ENCODE data around the gene ADGRD1.
"Not testable (repeated sequence)": the region's sequence is repeated elsewhere in the genome, so short reads cannot be mapped to it uniquely, and the experiment has no call there.

The ADGRD1 gene

DNA sequence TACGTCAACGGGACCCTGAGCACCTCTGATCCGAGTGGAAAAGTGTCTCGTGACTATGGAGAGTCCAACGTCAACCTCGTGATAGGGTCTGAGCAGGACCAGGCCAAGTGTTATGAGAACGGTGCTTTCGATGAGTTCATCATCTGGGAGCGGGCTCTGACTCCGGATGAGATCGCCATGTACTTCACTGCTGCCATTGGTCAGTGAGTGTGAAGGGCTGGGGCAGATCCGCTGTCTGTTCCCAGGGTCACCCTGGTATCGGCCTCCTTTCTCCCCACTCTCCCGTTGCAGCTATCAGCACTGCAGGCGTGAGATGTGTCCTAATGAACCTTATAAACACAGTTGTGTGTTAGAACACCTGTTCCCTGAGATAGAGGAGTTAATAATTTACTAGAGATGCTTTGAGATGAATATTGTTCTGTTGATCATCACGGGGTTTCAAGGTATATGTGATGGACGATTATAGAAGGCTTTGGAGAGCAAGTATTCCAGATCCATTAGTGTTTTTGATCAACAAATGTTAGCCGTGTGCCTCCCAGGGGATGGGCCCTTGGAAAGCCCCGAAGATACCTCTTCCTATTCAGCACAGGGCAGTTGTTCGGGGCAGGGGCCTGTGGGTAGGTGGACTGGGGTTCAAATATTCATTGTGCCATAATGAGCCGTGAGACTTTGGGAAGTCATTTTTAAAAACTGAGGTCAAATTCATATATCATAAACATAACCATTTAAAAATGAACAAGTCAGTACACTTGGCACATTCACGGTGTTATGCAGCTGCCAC is 33.6 kb downstream of the ADGRD1 start:
- no peak for DNase-seq (ENCODE audit: low spot score)

DNA sequence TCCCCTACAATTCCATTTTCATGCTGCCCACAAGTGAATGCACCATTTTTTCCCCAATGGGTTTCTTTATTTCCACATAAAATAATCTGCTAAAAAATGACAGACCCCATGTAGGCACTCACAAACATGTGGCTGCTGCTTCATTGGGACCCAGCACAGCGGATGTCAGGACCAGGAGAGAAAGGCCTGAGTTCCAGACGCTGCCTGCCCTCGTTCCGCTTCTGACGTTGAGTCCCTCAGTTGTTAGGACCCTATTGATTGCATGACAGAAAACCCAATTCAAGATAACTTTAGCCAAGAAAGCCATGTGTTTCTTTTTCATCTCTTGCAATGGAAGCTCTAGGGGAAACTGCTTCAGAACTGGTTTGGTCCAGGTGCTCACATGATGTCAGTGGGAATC is 34.6 kb downstream of the ADGRD1 start:
- no peak for DNase-seq (ENCODE audit: low spot score)

DNA sequence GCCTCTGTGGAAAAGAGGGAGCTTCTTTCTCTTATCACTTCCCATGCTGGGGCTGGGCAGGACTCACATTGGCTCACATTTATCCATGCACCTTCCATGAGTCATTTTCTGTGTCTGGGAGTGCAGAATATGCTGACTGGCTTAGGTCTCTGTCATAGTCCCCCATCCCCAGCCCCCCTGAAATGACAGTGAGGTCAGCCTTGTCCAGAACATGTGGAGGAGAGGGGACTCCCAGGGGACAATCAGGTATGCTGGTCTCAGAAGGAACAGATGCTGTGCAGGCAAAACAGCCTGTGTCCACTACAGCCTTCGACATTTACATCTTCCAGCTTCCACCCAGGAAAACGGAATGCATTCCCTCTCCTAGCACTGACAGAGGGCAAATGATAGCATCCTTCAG is 35.0 kb downstream of the ADGRD1 start:
- no peak for DNase-seq (ENCODE audit: low spot score)

DNA sequence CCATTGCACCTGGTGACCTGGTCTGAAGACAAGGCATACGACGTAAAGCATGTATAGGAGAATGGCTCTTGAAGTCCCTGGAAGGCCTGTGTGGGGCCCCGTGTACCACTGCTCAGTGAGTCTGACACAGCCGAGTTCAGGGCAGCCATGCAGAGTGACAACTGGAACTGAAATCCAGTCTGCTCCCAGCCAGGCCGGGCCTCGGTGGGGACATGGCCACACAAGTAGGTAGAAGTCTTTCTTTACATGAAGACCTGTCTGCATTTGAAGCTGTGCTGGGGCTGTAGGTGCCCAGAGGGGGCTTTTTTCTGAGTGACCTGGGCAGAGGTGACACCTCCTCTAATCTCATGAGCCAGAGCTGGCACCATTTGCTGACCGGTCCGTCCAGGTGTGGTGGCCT is 35.7 kb downstream of the ADGRD1 start:
- no peak for DNase-seq (ENCODE audit: low spot score)

DNA sequence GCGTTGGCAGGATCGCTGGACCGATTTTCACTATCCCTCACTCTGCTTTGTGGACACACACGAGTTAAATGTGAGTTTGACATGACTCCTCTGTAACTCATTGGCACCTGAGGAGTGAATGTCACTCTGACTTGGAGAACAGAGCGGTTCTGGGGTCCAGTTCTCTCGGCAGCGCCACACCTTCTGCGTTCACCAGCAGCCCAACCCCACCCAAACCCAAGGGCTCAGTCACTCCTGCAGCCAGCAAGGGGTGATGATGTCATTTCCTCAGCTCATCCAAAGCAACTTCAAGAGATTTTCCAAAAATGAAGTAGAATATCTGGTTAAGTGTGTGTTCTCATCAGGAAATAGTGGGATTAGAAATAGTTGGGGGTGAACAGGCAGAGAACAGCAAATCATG is 36.3 kb downstream of the ADGRD1 start:
- no peak for DNase-seq (ENCODE audit: low spot score)

DNA sequence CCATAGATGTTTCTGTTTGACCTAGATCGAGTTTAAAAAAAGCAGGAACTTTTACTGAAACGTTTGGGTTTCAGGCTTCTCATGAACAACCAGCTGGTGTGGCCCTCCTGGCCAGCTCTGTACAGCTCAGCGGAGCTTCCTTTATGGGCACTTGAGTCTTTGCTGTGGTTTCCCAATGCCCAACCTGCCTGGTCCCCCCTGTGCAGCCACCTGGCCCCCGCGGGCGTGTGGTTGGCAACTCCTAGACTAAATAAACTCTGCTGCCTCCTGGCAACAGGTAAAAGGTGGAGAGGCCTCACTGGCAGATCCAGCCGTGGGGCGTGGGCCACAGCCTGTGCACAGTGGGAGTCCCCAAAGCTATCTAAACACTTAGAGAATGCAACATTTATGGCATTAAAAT is 38.7 kb downstream of the ADGRD1 start:
- no peak for DNase-seq (ENCODE audit: low spot score)

DNA sequence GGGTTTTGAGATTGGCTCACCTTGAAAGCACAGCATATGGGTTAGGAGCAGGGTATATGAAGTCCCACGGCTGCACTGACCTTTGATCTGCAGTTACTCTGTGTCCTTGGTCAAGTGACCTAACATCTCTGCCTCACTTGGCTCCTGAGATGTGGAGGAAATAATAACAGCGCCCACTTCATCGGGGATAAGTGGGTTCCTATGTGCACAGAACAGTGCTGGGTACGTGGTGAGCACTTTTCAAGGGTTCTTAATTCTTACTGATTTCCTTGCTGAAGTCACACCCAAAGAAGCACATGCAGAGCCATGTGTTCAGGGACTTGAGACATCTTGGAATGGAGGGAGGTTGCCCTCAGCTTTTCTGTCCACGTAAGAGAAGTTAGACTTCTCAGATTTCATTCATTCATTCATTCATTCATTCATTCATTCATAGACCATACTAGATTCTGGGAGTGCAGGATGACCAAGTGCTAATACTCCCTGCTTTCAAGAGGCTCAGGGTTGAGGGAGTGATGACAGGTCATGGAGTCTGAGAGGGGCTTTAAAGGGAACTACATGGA is 39.4 kb downstream of the ADGRD1 start:
- DNase-seq (ENCODE audit: low spot score) = no peak

DNA sequence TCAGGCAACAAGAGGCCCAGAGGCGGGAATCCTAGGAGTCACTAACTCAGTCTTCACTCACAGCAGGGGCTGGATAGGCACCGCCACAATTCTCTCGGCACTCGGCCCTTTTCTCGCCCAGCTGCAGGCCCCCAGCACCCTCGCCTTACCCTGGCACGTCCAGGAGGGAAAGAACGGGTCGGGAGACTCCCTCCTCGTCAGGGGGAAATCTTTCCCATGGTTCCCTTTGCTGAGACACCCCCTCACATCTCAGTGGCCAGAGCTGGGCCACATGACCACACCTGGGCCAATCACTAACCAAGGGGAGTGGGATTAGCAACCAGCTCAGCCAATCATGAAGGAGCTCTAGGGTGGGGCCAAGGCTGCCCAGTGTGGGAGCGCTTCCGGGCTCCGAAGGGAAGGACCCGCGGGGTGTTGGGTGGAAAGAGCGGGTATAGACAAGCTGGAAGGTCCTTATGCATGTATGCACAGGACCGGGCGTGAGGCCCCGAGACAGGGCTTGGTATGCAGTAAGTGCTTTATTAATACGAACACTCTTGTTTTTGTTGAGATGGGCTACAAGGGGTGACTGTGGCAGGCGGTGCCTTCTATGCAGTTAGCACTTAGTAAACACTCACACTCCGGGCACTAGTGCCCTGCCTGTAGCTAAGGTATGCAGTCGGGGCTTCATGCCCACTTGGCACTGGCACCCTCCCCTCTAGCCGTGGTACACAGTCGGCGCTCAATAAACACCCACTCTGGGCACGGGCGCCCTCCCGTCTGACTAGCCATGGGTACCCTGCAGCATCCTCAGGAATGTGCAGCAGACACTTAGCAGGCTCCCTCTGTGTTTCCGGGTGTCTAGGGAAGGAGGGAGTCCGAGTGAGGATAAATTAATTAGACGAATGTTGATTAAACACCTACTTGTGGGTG is 40.3 kb downstream of the ADGRD1 start:
- no peak for DNase-seq (ENCODE audit: low spot score)

DNA sequence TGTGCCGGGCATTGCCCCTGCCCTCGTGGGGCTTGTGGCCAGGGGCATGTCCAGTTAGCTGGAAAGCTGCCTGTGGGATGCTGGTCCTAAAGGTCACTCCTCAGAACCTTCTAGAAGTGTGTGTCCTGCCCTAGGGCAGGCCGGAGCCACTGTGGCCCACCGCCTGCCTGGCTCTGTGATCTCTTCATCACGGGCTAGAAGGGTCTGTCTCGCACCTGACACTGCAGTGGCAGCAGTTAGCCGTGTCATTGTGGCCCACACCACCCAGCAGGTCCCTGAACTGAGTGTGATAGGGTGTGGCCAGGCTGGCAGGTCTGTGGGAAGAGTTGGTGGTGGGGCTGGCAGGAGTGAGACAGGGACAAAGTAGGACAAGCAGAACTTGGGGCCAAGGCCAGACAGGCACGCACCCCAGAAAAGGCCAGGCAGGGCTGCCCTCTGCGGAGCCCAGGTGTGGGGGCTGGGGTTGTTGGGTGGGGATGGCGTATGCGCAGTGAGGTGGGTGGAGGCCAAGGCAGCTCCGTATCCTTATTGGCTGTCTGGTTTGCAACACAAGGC is 41.2 kb downstream of the ADGRD1 start:
- DNase-seq (ENCODE audit: low spot score) = no peak

DNA sequence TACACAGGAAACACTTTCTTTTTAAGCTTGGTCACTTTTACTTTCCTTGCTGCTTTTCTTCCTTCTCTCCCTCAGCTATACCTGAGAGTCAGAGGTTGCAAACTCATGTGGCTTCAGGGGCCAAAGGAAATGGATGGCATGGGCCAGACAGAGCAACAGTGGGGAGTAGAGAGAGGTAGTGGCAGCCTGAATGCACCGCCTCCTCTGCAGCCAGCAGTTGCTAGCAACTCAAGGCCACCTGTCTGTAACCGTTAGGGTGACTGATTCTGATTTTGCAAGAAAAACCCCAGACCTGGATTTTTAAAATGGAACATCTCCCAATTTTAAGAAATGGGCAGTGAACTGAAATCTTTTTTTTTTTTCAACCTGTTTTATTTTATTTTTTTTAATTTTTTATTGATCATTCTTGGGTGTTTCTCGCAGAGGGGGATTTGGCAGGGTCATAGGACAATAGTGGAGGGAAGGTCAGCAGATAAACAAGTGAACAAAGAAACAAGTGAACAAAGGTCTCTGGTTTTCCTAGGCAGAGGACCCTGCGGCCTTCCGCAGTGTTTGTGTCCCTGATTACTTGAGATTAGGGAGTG is 41.8 kb downstream of the ADGRD1 start:
- not testable (repeated sequence) for DNase-seq (ENCODE audit: low spot score)

DNA sequence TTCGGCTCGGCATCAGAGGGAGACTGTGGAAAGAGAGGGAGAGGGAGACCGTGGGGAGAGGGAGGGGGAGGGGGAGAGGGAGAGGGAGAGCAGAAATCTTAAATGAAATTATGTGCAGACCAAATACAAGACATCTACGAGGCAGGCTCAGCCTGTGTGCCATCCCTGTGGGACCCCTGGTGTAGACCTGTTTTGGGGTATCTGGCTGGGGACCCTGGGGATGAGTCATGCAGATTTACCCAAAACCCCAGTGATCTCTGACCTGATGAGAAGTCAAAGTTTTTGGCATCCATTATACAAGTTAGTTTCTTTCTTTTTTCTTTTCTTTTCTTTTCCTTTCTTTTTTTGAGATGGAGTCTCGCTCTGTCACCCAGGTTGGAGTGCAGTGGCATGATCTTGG is 44.4 kb downstream of the ADGRD1 start:
- no peak for DNase-seq (ENCODE audit: low spot score)

DNA sequence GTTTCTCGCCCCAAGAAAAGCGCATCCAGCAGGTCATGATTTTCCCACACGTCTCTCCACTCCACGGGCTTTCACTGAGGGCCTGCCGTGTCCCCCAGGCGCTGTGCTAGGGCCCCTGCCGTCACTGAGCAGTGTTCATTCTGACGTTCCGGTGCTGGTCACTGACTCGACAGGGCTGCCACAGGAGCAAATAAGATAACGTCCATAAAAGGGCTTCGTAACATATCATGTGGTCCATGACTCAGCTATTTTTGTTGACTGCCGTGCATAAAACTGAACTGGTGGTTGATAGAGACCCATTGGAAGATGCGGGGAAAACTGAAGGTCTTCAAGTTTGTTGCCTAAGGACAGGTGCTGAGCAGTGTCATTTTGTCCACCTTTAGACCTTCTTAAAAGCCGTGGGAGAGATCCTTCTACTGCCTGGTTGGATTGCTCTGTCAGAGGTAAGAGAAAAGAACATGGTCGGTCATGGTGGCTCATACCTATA is 46.3 kb downstream of the ADGRD1 start:
- DNase-seq (ENCODE audit: low spot score) = no peak

DNA sequence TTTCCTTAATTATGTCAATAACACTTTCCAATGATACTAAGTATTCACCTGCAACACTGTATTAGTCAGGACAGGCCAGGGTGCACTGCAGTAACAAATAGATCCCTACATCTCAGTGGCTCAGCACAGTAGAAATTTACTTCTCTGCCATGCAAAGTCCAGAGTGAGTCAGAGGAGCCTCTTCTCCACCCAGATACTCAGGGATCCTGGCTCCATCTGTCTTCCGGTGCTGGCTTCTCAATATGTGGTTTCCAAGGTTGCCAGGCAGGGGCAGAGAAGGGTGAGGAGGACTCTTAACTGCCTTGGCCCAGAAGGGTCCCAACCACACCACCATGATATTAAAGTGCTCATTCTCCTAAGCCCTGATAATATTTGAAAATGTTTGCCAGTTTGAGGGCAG is 47.8 kb downstream of the ADGRD1 start:
- DNase-seq (ENCODE audit: low spot score) = no peak

DNA sequence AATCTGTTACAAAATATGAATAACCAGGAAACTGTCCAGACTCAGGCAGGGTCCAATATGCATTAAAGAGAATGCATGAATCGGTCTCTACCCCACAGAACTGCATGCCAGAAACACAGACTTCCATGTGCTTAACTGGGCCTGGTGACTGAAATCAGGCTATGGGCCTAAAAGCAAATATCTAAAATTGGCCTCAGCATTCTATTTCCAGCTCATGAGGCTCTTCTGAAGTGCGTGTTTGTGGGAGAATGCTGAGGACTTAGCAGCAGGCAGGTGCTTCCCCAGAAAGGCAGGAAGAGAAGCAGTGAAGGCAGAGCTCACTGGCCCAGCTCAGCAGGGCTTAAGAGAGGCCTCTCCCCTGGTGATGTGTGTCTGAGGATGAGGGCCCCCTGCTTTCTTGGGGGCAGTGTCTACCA is 48.5 kb downstream of the ADGRD1 start:
- no peak for DNase-seq (ENCODE audit: low spot score)

DNA sequence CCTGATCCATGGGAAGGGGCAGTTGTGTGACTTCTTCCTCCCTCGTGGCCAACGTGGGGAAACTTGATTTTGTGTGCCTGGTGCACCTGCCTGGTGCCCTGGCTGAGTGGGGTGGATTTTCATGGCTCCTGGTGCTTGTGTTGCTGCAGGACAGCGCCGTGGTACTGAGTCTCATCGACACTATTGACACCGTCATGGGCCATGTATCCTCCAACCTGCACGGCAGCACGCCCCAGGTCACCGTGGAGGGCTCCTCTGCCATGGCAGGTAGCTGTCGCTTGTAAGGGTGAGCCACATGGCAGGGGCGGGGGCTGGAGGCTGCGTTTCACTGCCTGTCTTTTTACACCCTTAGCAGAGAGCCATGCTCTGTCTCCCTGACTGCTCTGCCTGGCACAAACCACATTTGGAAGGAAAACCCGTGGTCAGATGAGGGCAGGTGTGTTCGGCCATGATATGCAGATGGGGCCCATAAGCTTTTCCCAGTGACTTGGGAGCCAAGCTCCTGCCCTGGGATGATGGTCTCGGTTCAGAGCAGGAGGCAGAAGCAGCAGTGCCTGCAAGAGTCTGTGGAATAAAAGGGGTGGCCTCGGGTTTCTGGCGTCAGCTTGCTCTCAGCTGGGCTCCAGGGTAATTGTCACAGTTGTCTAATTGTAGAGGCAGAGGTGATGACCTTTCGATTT is 49.5 kb downstream of the ADGRD1 start:
- DNase-seq (ENCODE audit: low spot score) = no peak

DNA sequence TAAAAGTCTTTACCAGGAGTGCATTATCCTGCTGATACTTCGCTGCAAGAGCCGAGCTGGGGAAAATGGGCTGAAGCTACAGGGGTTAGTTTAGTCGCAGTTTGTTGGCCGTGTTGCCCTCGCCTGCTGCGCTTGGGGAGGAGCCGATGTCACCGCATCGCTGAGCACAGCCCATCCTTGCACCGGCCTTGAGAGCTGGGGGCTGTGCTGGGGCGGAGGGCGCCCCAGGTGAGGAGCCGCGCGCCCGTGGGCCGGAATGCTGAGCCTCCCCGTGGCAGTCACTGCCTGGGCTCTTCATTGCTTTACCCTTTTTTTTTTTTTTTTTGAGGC is 50.0 kb downstream of the ADGRD1 start:
- no peak for DNase-seq (ENCODE audit: low spot score)

DNA sequence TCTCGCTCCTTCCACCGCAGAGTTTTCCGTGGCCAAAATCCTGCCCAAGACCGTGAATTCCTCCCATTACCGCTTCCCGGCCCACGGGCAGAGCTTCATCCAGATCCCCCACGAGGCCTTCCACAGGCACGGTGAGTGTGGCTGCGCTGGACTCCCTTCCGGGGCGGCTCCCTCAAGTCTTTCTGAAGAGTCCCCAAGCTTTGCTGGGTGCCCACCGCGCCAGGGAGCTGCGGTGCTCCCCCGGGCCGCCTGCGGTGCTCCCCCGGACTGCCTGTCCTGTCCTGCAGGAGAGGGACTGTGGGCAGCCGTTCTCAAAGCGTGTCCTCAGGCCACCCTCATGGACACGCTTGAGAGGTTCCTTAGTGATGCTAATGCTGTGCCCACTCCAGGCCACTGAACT is 50.5 kb downstream of the ADGRD1 start:
- no peak for DNase-seq (ENCODE audit: low spot score)

DNA sequence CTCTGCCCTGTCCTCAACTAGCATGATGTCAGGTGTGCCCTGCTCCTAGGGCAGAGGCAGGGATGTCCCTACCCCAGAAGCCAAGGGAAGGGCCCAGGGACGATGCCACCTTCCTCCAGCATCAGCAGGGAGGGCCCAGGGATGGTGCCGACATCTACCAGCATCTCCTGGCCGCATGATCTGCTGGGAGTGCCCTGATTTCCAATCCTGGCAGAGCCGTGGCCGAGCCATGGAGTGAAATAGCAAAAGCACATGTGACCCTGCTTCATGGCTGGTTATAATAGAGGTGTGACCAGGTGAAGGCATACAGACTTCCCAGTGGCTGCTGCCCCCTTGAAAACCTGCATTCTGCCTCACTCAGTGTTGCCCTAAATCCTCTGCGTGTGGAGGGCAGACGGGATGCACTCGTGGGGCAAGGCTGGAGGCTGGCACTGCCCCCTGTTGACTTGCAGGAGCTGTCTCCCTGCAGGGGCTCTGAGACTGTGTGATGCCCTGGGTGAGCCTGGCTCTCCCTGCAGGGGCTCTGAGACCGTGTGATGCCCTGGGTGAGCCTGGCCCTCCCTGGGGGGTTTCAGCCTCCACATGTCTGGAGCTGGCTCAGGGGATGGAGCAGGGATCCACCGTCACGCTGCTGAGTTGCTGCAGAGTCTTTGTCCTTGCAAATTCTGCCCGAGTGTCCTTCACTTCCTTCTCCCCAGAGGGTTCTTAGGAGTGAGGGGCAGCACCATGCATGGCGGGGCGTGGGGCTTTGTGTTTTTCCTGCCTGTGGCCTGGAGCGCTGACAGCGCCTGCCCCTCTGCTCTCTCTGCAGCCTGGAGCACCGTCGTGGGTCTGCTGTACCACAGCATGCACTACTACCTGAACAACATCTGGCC is 51.7 kb downstream of the ADGRD1 start:
- DNase-seq (ENCODE audit: low spot score) = no peak

DNA sequence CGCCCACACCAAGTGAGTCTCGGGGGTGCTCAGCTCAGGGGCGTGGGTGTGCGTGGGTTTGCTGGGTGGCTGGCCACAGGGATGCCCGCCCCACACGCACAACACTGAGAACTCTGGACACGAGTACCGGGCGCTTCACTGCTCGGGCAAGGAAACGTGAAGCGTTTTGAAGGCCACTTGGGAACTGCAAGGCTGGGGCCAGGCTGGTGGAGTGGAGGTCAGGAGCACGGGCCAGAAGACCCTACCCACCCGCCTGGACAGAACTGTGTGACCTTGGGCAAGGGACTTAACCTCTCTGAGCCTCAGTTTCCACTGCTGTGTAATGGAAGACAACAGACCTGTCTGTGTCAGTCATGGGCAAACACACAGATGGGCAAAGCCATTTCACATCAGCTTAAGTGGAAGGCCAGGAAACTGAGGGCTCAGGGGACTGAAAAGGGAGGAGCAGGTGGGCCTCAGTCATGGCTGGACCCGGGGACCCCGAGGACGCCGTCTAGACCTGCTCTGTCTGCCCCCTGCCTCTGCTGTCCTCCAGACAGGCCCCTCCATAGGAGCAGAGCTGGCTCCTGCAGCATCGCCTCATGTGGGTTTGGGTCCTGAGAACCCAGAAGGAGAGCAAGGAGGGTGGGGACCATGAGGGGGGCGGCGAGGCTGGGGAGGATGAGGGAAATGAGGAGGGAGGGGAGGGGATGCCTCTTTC is 52.5 kb downstream of the ADGRD1 start:
- no peak for DNase-seq (ENCODE audit: low spot score)

Data from CD4-positive, alpha-beta T cell treated with Interleukin-15 for 4 hours (primary cell).